Endothelial cell of umbilical vein (primary cell): ENCODE measurements around the gene RPSA.

Experiments used
- EZH2 ChIP-seq: IDR thresholded peaks from 2 replicates; pipeline ENCODE4 v1.6.1; 2012; ENCODE audit warnings: borderline replicate concordance, low read depth, mild to moderate bottlenecking, moderate library complexity, low read length, inconsistent platforms; ENCODE audit not compliant: severe bottlenecking
- POLR2A ChIP-seq: IDR thresholded peaks from 2 replicates; pipeline ENCODE4 v1.6.1; 2012; ENCODE audit warnings: low read depth, mild to moderate bottlenecking, control low read depth, low read length
- POLR2AphosphoS5 ChIP-seq: IDR thresholded peaks from 2 replicates; pipeline ENCODE4 v1.6.1; 2012; ENCODE audit warnings: low read depth, mild to moderate bottlenecking, control low read depth, low read length, moderate library complexity; ENCODE audit not compliant: insufficient read depth
- TF ChIP-seq, protein P1 (sequence below), 2 donors: IDR thresholded peaks; 1 replicate in 1 of 2; 2 replicates in 1 of 2; pipeline ENCODE4 v1.5.1; 2011; ENCODE audit warnings: low read length in 2 of 2, mild to moderate bottlenecking in 2 of 2, moderate library complexity in 2 of 2, control low read depth in 1 of 2, inconsistent platforms in 1 of 2, low read depth in 1 of 2; ENCODE audit not compliant: insufficient read depth in 1 of 2; ENCODE audit errors: extremely low read depth in 1 of 2

DNA sequence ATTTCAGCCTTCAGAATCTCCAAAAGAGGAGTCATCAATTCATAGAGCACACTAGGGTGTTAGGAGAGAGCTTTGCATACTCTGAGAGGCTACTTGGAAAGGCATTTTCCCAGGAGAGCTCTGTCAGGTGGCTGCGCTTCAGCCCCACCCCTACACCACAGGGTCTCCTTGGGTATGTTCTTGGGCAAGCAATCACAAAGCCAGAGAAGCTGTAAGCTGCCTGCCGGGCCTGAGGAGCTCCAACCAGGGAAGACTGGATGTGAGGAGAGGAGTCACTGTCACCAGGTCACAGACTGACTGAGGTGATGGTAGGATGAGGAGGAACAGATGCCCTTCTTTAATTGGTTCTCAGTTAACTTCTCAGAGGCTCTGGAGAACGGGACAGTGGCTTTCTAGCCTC, 9.8 kb upstream of the RPSA start:
- TF ChIP-seq, protein P1, sequence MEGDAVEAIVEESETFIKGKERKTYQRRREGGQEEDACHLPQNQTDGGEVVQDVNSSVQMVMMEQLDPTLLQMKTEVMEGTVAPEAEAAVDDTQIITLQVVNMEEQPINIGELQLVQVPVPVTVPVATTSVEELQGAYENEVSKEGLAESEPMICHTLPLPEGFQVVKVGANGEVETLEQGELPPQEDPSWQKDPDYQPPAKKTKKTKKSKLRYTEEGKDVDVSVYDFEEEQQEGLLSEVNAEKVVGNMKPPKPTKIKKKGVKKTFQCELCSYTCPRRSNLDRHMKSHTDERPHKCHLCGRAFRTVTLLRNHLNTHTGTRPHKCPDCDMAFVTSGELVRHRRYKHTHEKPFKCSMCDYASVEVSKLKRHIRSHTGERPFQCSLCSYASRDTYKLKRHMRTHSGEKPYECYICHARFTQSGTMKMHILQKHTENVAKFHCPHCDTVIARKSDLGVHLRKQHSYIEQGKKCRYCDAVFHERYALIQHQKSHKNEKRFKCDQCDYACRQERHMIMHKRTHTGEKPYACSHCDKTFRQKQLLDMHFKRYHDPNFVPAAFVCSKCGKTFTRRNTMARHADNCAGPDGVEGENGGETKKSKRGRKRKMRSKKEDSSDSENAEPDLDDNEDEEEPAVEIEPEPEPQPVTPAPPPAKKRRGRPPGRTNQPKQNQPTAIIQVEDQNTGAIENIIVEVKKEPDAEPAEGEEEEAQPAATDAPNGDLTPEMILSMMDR (IDR thresholded peaks at IDR 0.05; ENCODE audit: extremely low read depth in 1 of 2, insufficient read depth in 1 of 2, low read depth in 1 of 2, low read length in 2 of 2) = no peak
- TF ChIP-seq POLR2A (no peak), POLR2AphosphoS5 (no peak), EZH2 (no peak)
